GM12878 (cell line): ENCODE measurements around the gene GRK5. TPM values are rescaled to one million over a fixed set of nuclear protein-coding genes. Genes with fewer than 3 reads are reported as not detected.

ENCODE experiments used
- BMI1 ChIP-seq: fragments of 450-650 bp; IDR thresholded peaks from 2 replicates; pipeline ENCODE4 v1.6.1; 2016; ENCODE audit warnings: mild to moderate bottlenecking, moderate library complexity, borderline replicate concordance
- CHD2 ChIP-seq: IDR thresholded peaks from 2 replicates; pipeline ENCODE4 v1.6.1; 2011; ENCODE audit warnings: low read depth, low read length, improper control_type of control experiment, borderline replicate concordance
- CREB1 ChIP-seq: IDR thresholded peaks from 2 replicates; pipeline ENCODE4 v1.6.1; 2012; ENCODE audit warnings: low read depth, mild to moderate bottlenecking, inconsistent platforms
- ELK1 ChIP-seq: IDR thresholded peaks from 2 replicates; pipeline ENCODE4 v1.6.1; 2012; ENCODE audit warnings: low read depth, low read length, improper control_type of control experiment
- GATAD2B ChIP-seq: fragments of 450-650 bp; conservative IDR thresholded peaks from 2 replicates; pipeline ENCODE4 v1.6.1; 2017; ENCODE audit warnings: low read depth, mild to moderate bottlenecking, moderate library complexity
- IKZF2 ChIP-seq, 2 experiments: fragments of 450-650 bp; IDR thresholded peaks; 2 replicates each; pipeline ENCODE4 v1.6.1; 2017; ENCODE audit warnings: mild to moderate bottlenecking in 2 of 2, moderate library complexity in 2 of 2
- IRF4 ChIP-seq: IDR thresholded peaks from 2 replicates; pipeline ENCODE4 v1.6.1; 2011; ENCODE audit warnings: low read depth, low read length
- MLLT1 ChIP-seq: fragments of 450-650 bp; IDR thresholded peaks from 2 replicates; pipeline ENCODE4 v1.6.1; 2016; ENCODE audit warnings: mild to moderate bottlenecking
- MTA3 ChIP-seq: IDR thresholded peaks from 2 replicates; pipeline ENCODE4 v1.6.1; 2012; ENCODE audit warnings: low read length, inconsistent platforms, borderline replicate concordance
- NFXL1 ChIP-seq: fragments of 450-650 bp; IDR thresholded peaks from 2 replicates; pipeline ENCODE4 v1.6.1; 2017; ENCODE audit warnings: antibody characterized with exemption, mild to moderate bottlenecking, borderline replicate concordance
- NKRF ChIP-seq: fragments of 450-650 bp; conservative IDR thresholded peaks from 2 replicates; pipeline ENCODE4 v1.6.1; 2017; ENCODE audit warnings: mild to moderate bottlenecking, moderate library complexity
- NR2C1 ChIP-seq: fragments of 450-650 bp; IDR thresholded peaks from 2 replicates; pipeline ENCODE4 v1.6.1; 2017; ENCODE audit warnings: antibody characterized with exemption, mild to moderate bottlenecking, moderate library complexity
- NRF1 ChIP-seq: conservative IDR thresholded peaks from 2 replicates; pipeline ENCODE4 v1.6.1; 2011; ENCODE audit warnings: mild to moderate bottlenecking, low read depth, low read length, improper control_type of control experiment
- PAX5 ChIP-seq: IDR thresholded peaks from 2 replicates; pipeline ENCODE4 v1.6.1; 2011; ENCODE audit warnings: low read depth, low read length, borderline replicate concordance
- PML ChIP-seq: IDR thresholded peaks from 2 replicates; pipeline ENCODE4 v1.6.1; 2012; ENCODE audit warnings: low read length, inconsistent platforms
- POU2F2 ChIP-seq: IDR thresholded peaks from 3 replicates; pipeline ENCODE4 v1.6.1; 2011; ENCODE audit warnings: low read depth, mild to moderate bottlenecking, low read length, borderline replicate concordance
- RUNX3 ChIP-seq: IDR thresholded peaks from 2 replicates; pipeline ENCODE4 v1.6.1; 2012; ENCODE audit warnings: low read length, inconsistent platforms
- SKIL ChIP-seq: fragments of 450-650 bp; IDR thresholded peaks from 2 replicates; pipeline ENCODE4 v1.6.1; 2017; ENCODE audit warnings: mild to moderate bottlenecking, low read depth, inconsistent platforms; ENCODE audit not compliant: poor library complexity, severe bottlenecking
- SREBF1 ChIP-seq: IDR thresholded peaks from 2 replicates; pipeline ENCODE4 v1.6.1; 2012; ENCODE audit warnings: mild to moderate bottlenecking, low read length
- ZBED1 ChIP-seq: IDR thresholded peaks from 2 replicates; pipeline ENCODE4 v1.6.1; 2016; ENCODE audit warnings: borderline replicate concordance
- ZNF592 ChIP-seq: fragments of 450-650 bp; IDR thresholded peaks from 2 replicates; pipeline ENCODE4 v1.6.1; 2017; ENCODE audit warnings: mild to moderate bottlenecking, moderate library complexity
- polyA plus RNA-seq, 11 experiments: library from polyadenylated mRNA; depleted of rRNA in 4 of 11; unstranded in 6 of 11; stranded (reverse) in 5 of 11; fragments of >200 nt; fragmentation: Nextera tagmentation in 4 of 11; fragmentation: Illumina TruSeq in 1 of 11; extraction: Ambion mirVana in 4 of 11; extraction: Trizol in 1 of 11; gene quantifications; 1 replicate in 1 of 11; 2 replicates in 10 of 11; pipeline versions ENCODE4 v1.2.1 to v1.2.3, GENCODE V29; 2011 to 2016; ENCODE audit warnings: inconsistent platforms in 2 of 11, missing spikeins in 2 of 11, low read depth in 1 of 11
- total RNA-seq, 4 experiments: library from RNA; depleted of rRNA in 3 of 4; stranded (reverse); fragments of >200 nt in 3 of 4; fragmentation: Illumina TruSeq in 1 of 4; extraction: Trizol in 1 of 4; gene quantifications; 2 replicates each; pipeline versions ENCODE4 v1.2.1 to v1.2.3, GENCODE V29; 2013 to 2021

The GRK5 gene
- total and polyA plus RNA-seq, 10 of the 15 experiments (the other 5 are each of a cell fraction or from before 2014, with no cell fraction given), result 0.11 to 22.1 (median 10.0) TPM

- TF ChIP-seq PAX5 (peak; percentile 80; the same call in 1 of the 2 replicates), CHD2 (no peak; the same call in 1 of the 2 replicates), POU2F2 (0 out of 3 replicates have a peak, but pooled peaks have one; percentile 45), MTA3 (0 out of 2 replicates have a peak, but pooled peaks have one; percentile 34), PML (0 out of 2 replicates have a peak, but pooled peaks have one; percentile 46), BMI1 (no peak), SKIL (peak; percentile 98), NFXL1 (no peak), ZNF592 (no peak), NR2C1 (no peak), NRF1 (no peak), ZBED1 (no peak), IRF4 (peak; percentile 97), IKZF2 (IDR thresholded peaks at IDR 0.05) (peak; percentile 95 to 96), MLLT1 (0 out of 2 replicates have a peak, but pooled peaks have one; percentile 26), SREBF1 (no peak), CREB1 (0 out of 2 replicates have a peak, but pooled peaks have one; percentile 16), ELK1 (no peak), NKRF (no peak), GATAD2B (no peak), RUNX3 (peak; percentile 95)
These were observed 288.9 kb downstream of the GRK5 start (continued) for GRCh38 chr10:119496273-119496672.
